HPDE6-E6E7 (cell line): ENCODE measurements around the gene SORL1.

Experiments used
- DNase-seq: peaks from one replicate; pipeline ENCODE4 v3.0.0; 2011; ENCODE audit warnings: missing footprints; ENCODE audit errors: extremely low spot score

SORL1 gene

DNA sequence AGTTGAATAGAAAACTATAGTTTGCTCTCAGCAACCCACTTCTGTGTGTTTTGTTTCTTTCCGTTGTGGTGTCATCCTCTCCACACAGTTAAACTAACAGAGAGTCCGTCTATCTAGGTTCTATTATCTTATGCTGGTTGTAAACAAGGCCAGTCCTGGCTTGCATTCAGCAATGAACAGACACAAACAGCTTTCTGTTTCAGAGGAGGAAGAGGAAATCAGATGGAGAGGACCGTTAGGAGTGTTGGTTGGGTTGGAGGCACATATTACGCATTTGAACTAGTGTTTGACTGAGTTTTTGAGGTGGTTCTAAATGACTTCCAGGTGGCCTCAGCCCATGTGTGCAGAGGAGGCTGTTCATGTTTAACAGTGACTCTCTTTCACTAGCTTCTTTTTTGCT, 130.2 kb downstream of the SORL1 start:
- no peak for DNase-seq

DNA sequence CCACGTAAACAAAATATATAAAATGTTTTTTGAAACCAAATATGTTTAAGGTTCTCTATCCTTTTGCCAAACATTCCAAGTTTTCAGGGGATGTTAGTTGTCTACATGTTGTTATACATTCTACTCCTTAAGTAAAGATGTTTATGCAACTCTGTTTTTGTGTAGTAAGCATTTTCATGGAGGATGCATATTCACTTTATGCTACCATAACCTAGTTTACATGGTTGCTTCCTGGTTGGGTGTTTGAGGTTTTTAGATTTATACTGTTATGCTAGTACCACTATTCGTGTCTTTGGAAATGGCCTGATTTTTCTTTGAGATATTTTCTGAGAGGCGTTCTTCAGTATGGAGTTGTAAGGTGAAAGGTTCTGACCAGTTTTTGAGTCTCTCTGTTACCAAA, 131.7 kb downstream of the SORL1 start:
- no peak for DNase-seq

DNA sequence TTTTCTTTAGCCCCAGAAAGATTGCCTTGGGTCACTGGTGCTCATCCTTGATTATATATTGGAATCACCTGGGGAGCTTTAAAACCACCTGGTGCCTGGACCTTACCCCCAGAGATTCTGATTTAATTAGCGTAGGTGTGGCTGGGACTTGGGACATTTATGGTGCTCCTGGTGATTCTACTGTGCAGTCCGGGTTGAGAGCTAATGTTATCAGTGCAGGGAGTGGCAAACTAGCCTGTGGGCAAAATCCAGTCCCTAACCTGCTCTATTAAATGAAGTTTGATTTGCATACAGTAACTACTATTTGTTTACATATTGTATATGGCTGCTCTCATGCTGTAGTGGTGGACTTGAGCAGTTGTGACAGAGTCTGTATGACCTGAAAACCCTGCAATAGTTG, 134.6 kb downstream of the SORL1 start:
- no peak for DNase-seq

DNA sequence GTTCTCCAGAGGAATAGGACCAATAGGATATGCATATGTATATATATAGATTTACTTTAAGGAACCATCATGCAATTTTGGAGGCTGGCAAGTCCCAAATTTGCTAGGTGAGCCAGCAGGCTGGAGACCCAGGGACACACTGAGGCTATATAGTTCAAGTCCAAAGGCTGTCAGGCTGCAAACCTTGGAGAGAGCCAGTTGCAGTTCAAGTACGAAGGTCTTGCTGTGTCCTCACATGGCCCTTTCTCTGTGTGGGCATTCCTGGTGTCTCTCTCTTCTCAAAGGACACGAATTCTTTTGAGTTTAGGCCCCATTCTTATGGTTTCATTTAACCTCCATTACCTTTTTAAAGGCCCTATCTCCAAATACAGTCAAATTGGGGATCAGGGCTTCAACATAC, 135.1 kb downstream of the SORL1 start:
- no peak for DNase-seq

DNA sequence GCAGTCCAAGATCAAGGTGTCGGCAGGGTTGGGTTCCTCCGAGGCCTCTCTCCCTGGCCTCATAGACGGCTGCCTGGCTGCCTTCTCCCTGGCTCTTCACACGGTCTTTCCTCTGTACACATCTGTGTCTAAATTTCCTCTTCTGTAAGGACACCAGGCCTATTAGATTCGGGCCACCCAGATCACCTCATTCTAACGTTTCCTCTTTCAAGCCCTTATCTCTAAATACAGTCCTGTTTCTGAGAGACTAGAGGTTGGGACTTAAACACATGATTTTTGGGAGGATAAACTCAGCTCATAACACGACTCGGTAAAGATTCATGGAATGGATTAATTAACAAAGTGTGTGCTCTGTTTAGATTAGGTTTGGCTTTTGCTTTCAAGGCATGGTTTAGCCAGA, 136.6 kb downstream of the SORL1 start:
- no peak for DNase-seq

DNA sequence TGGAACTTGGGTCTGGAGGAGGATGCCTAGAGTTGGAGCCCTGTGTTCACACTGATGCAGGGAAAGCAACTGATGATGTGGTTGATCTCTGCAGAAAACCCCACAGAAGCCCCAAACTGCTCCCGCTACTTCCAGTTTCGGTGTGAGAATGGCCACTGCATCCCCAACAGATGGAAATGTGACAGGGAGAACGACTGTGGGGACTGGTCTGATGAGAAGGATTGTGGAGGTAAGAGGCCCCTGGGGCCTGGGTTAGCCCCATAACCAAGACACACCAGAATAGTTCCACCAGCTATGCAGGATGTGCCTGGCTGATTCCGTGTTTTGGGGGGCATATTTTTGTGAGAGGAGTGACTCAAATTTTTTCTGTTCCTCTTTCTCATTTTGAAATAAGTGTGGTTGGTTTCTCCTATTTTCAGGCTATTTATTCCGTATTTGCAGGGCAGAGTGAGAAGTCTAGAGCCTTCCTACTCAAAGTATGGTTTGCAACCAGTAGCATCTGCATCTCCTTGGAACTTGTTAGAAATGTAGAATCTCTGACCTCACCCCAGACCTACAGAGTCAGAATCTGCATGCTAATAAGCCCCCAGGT, 137.9 kb downstream of the SORL1 start:
- DNase-seq: no peak

DNA sequence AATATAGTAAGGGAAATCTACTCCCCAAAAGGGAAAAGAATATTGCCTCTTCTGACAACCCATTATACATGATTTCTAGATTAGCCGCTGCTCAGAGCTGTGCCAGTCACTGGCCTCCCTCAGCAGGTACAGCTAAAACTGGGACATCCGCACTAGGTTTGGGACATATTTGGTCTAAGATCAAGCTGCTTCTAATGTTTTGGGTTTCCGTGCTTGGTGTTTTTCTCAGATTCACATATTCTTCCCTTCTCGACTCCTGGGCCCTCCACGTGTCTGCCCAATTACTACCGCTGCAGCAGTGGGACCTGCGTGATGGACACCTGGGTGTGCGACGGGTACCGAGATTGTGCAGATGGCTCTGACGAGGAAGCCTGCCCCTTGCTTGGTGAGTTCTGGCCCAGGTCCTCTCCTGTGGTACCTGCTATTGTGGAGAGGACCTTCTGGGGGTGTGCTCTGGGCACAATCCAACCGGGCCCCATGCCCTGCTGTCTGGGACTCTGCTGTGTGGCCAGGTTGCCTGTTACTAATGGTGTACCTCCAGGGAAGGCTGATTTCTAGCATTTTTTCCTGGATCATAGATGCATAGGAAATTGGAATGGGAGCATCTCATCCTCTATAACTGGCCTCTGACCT, 138.8 kb downstream of the SORL1 start:
- no peak for DNase-seq

DNA sequence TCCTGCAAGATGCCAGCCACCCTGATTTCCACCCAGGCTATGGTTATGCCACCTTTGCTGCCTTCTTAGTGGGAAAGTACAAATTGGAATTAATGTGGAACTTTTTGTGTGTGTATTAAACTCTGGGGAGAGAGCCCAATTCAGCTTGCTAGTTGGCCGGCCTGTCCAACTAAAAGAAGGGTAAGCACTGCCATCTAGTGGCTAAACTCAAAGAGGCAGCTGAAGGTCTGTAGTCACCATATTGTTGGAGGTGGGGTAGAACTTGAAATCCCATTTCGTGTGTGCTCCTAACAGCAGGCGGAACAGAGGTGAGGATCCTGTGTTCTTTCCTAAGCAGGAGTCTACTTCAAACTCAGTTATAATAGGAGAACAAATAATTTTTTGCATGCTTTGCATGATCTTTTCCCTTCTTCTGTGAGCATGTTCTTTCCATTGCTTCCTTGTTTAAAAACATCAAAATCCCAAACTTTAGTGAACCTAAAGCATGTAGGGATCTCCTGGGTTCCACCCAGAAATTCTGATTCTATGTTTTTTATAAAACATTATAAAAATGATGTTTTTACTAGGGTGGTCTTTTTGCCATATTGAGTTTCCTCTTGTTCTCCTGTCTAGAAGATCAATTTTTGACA, 139.4 kb downstream of the SORL1 start:
- peak; percentile 64 for DNase-seq

DNA sequence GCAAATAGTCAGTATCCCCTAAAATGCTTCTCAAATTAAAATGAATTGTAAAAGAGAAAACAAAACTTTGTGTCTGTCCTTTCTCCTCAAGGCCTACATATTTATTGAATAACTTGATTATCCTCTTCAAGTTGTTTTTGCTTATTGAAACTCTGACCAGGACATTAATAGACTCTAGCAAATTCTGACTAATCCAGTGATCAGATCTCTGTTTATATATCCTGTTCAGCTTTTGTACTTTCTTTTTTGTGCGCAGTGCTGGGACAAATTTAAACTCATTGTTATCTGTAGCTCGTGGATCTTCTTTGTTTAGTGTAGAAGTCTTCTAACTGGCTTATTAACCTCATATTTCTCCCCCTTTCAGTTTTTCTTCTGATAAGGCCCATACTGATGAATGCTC, 140.6 kb downstream of the SORL1 start:
- no peak for DNase-seq

DNA sequence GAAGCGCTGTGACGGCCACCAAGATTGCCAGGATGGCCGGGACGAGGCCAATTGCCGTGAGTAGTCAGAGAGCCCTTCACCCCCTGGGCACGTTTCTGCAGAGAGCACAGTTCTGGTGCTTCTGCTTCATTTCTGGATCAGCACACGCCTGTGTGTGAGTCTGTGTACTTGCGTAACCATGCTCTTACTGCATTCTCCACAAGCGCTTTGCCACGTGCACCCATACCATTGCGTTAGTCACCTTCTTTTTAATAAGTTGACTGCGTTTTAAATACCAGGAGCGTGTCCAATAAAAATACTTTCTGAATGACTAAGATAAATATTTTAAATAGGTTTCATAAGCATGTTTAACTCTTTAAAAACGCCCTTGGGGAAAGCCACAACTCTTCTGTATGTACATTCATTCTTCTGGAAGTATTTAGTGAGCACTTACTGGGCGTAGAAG, 143.6 kb downstream of the SORL1 start:
- DNase-seq: peak; percentile 89

DNA sequence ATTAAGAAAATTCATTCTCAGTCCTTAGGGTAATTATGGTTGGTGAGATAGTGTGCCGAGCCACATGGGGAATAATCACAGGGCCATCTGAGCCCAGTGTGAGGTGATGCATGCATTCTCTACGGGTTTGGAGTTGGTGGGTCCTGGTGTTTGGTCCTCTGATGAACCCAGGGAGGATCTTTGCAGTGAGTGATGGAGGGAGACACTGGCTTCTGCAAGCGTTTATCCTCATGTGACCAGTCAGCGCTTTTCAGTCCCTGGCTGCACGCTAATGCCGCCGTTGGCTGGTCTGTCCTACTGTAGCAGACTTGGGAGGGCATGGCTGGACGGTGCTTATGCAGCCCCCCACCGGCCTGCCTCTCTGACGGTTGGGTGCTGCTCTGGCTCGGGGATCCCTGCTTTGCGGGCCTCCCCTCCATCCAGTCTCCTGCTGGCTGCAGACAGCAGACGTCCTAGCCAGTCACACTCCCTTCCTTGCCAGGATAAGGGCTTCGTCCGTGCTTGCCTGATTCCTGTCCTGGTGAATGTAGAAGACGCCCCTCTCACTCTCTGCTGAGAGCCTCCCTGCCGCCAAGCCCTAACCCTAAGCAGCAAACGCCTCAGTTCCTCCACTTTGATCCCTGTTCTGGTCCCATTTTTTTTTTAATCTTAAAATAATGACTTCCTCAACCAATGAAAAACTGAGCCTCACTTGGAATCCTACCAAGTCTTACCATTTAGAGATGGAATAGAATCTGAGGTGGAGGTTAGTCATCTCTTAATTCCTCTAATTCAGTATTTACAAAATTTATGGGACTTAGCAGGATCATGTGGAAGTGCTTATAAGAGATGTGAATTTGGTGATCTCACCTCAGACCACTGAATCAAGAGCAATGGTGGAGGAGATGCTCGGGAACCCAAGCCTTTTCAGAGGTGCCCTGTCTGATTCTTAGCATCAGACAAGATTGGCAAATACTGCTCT, 144.4 kb downstream of the SORL1 start:
- DNase-seq: peak; percentile 13

DNA sequence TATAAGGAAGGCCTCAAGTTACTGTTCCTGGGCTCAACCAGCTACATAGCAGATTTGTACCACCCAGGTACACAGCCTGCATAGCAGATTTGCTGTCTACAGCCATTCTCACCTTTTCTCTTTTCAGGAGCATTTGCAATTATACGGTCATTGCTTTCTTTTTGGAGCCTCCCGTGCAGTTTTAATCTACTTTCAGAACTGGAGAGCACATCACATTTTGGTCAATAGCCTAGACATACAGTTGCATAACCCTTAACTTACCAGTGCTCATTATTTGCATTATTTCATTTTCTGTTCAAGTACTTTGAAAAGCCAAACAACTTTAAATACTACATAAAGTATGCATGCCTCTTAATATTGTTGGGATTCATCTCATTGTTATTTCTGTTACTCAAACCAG, 151.2 kb downstream of the SORL1 start:
- DNase-seq: no peak

DNA sequence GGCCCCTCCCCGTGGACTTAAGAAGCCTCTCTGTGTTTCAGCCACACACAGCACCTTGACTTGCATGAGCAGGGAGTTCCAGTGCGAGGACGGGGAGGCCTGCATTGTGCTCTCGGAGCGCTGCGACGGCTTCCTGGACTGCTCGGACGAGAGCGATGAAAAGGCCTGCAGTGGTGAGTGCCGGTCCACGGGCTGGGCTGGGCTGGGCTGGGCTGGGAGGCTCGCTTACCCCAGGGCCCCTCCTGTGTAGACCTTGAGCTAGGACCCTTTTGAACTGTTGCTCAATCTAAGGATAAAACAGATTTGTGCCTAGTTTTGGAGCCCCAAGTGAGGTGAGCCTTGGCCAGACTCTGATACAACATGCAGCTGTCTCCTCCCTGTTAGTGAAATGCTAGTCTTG, 152.0 kb downstream of the SORL1 start:
- DNase-seq: no peak

DNA sequence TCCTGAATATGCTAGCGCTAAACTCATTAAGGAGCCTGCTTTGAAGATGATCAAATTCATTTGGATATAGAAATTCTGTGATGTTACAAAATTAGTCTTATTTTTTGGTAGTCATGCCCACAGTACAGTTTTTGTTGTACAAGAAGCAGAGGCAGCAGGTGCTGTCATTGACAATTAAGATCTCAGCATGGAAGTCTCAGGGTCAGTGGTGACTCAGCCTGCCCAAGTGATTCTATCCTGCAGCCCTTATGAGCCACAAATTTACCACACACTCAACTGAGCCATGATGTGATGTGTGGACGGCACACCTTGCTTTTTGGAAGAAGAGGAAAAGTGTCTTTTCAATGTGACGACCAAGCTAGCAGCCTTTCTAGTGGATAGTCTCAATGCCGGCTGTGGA, 154.2 kb downstream of the SORL1 start:
- DNase-seq: no peak

DNA sequence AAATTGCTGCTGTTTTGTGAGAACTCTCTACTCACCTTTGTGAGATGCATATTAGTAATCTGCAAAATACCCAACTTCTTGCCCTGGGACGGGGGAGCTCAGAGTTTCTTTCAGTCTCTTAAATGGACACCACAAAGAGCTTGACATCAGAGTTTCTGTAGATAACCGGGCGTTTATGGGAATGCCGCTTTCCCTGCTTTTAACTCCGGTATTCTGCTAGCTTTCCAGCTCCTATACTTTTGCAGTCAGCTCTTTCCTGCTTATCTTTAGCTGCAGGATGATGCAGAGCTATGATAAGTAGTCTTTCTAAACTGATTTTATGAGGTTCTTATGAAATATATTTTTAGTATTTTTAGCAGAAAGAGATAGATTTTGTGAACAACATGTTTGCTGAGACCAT, 155.2 kb downstream of the SORL1 start:
- DNase-seq: no peak

DNA sequence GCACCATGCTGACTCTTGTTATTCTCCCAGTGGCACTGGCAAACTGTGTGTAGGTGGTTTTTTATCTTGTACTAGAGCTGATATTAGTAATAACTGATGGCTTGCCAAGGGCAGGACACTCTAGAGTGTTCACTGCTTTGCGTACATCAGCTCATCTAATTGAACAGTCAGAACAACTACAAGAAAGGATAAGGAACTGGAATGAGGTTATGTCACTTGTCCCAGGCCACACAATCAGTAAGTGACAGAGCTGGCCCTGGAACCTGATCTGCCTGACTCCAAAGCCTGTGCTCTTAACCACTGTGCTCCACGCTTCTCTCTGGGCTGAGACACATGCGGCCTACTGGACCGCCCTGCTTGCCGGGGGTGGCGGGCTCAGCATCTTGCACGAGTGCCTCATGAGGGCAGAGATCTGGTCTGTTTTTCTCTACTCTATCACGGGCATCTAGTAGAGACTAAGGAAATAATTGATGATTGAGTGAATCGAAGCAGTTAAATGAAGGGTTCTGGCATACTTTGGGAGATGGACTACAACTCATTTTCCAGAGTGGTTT, 156.5 kb downstream of the SORL1 start:
- DNase-seq: no peak

DNA sequence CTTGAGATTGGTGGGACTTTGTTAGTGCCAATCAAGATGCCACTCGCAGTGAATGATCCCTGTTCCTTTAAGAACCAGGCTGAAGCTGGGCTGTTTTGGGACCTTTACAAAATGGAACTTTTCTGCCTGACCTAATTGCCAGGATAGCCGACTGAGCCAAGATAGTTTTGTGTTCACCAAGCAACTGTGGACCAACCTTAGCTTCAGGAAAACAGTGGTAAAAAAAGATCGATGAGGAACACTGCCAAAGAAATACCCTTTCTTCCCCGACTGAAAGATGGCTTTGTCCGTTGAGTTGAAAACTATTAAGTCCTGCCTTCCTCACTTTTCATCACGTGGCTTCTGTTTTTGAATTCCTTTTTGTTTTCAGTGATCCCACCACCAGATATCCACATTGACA, 158.6 kb downstream of the SORL1 start:
- no peak for DNase-seq

DNA sequence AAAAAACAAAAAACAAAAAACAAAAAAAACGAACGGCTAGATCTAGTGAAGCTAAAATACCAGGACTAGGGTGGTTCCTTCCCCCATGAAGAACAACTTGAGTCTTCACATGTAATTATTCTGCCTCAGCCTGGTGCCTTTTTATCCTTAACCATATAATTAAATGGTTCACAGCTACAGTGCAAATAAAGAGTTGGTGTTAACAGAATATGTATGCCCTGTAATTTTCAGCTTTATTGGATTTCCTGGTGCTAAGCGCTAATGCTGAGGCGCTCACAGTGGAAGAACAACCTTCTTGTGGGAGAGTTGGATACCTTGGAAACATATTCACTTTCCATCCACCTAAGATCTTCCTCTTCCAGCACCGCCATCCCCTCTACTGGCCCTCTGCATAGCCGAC, 159.1 kb downstream of the SORL1 start:
- no peak for DNase-seq

DNA sequence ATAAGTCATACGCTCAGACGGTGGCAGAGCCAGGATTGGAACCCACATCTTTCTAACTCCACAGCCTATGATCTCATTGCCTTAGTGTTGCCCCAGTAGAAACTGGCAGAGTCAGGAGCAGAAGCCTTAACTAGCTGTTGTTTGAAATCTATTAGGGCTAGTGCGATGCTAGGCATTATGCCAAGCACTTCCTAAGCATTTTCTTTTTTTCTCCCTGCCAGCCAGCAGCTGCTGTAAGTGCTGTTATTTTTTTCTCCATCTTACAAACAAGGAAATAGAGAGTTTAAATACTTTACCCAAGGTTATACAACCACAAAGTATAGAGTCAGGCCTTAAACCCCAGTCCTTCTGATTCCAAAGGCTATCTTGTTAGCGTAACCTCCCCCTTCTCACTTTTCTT, 161.6 kb downstream of the SORL1 start:
- no peak for DNase-seq

DNA sequence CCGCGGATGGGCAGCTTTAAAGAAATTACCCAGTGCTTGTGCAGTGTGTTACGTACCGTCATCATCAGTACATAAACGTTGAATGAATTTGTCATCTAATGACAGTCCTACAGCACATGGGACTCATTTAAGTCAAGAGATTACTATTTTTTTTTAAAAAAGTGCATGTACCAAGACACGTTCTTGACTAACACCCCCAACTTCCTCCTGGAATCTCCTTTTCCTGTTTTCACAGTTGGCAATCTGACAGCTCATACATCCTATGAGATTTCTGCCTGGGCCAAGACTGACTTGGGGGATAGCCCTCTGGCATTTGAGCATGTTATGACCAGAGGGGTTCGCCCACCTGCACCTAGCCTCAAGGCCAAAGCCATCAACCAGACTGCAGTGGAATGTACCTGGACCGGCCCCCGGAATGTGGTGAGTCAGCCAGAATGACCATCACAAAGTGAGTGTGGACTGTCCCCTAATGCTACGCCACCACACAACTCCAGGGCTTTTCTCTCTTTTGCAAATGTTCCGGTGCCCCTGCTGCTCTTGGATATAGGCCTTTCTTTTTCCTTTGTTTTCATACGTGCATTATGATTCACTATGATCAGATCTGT, 162.6 kb downstream of the SORL1 start:
- DNase-seq: no peak

DNA sequence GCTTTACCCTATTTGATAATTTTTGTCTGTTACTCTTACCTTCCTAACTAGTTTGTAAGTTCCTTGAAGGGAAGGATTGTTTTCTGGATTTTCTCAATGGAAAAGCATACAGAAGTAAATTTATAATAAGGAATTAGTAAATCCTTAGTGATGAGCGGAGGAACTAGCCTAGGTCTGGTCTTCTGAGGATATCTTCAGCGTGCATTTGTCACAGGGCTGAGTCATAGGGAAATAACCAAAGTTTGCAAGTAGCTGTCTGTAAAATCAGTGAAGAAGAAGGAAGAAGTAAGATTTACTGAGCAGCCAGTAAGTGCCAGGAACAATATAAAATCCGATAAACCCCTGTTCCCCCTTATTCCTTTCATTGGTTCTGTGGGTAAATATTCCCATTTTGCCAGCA, 163.4 kb downstream of the SORL1 start:
- DNase-seq: peak; percentile 33

DNA sequence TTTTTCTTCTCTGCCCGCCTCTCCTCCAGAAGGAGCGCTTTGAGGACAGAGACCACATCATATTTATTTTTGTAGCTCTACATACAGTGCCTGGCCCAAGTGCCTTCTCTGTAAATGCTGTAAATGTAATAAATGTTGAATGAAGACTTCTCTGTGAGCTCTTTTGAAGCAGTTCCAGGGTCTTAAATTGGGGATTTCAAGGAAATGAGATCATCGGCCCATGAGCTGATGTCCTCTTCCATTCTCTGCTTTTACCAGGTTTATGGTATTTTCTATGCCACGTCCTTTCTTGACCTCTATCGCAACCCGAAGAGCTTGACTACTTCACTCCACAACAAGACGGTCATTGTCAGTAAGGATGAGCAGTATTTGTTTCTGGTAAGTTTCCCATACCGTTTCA, 166.4 kb downstream of the SORL1 start:
- DNase-seq: no peak
